KMS-11 (cell line): ENCODE data around the gene IFITM5.
"Not testable (repeated sequence)": the region's sequence is repeated elsewhere in the genome, so short reads cannot be mapped to it uniquely, and the experiment has no call there.

ENCODE experiments used
- H2AFZ ChIP-seq: fragments of 200-600 bp; sonication (generic); 2 replicates; pipeline ENCODE4 v1.6.1; 2016; ENCODE audit warnings: antibody characterized with exemption, mixed run types, low read depth
- H3K27ac ChIP-seq: fragments of 200-600 bp; sonication (generic); 2 replicates; pipeline ENCODE4 v1.6.1; 2016; ENCODE audit warnings: mild to moderate bottlenecking, mixed run types
- H3K27me3 ChIP-seq: fragments of 200-600 bp; sonication (generic); 2 replicates; pipeline ENCODE4 v1.6.1; 2017; ENCODE audit warnings: mild to moderate bottlenecking, low read depth, mixed run types, moderate library complexity; ENCODE audit not compliant: insufficient read depth
- H3K36me3 ChIP-seq: fragments of 200-600 bp; sonication (generic); 2 replicates; pipeline ENCODE4 v1.6.1; 2017; ENCODE audit warnings: mild to moderate bottlenecking, mixed run types; ENCODE audit not compliant: insufficient read depth
- H3K4me1 ChIP-seq: fragments of 200-600 bp; sonication (generic); 2 replicates; pipeline ENCODE4 v1.6.1; 2016; ENCODE audit warnings: mild to moderate bottlenecking, low read depth, mixed run types; ENCODE audit not compliant: poor library complexity, severe bottlenecking
- H3K4me2 ChIP-seq: fragments of 200-600 bp; sonication (generic); 2 replicates; pipeline ENCODE4 v1.7.0; 2016; ENCODE audit warnings: mild to moderate bottlenecking, mixed run types
- H3K4me3 ChIP-seq: fragments of 200-600 bp; sonication (generic); IDR thresholded peaks from 2 replicates; pipeline ENCODE4 v1.6.1; 2017; ENCODE audit warnings: low read depth, low read length, mixed read lengths; ENCODE audit not compliant: insufficient read depth
- H3K79me2 ChIP-seq: fragments of 200-600 bp; sonication (generic); 2 replicates; pipeline ENCODE4 v1.6.1; 2016; ENCODE audit warnings: low read depth, mixed run types; ENCODE audit not compliant: insufficient read depth
- H3K9ac ChIP-seq: fragments of 200-600 bp; sonication (generic); 2 replicates; pipeline ENCODE4 v1.6.1; 2016; ENCODE audit warnings: mild to moderate bottlenecking, mixed run types
- H4K20me1 ChIP-seq: fragments of 200-600 bp; sonication (generic); 2 replicates; pipeline ENCODE4 v1.6.1; 2016; ENCODE audit warnings: mild to moderate bottlenecking, mixed run types; ENCODE audit not compliant: insufficient read depth
- CTCF ChIP-seq: fragments of 200-600 bp; sonication (generic); conservative IDR thresholded peaks from 2 replicates; pipeline ENCODE4 v1.6.1; 2017; ENCODE audit warnings: low read depth, mild to moderate bottlenecking, antibody characterized with exemption, low read length, moderate library complexity, mixed read lengths

IFITM5 gene

GRCh38 chr11:316891-317301, 17.6 kb upstream of the IFITM5 start:
- Histone ChIP-seq H3K4me2 (no peak overlapping the region), H3K9ac (no peak overlapping the region), H4K20me1 (no peaks in the 10 kb centered on the region), H3K79me2 (no peaks in the 10 kb centered on the region), H3K27me3 (peaks cover 47% of the 10 kb centered on the region), H3K4me3 (no peak overlapping the region), H2AFZ (no peak overlapping the region), H3K4me1 (peaks cover 12% of the 10 kb centered on the region), H3K27ac (no peak overlapping the region), H3K36me3 (no peaks in the 10 kb centered on the region)
- no peak for TF ChIP-seq CTCF

- H3K27me3 ChIP-seq, result peaks cover 50% of the 10 kb centered on the region
- no peak overlapping the region for H3K4me3 ChIP-seq
- H3K27ac ChIP-seq, result no peak overlapping the region
- H3K4me1 ChIP-seq, result peaks cover 12% of the 10 kb centered on the region
- H4K20me1 ChIP-seq, result no peaks in the 10 kb centered on the region
- no peak overlapping the region for H3K4me2 ChIP-seq
- TF ChIP-seq CTCF, result no peak
- no peaks in the 10 kb centered on the region for H3K36me3 ChIP-seq
- H3K79me2 ChIP-seq, result no peaks in the 10 kb centered on the region
- H2AFZ ChIP-seq, result no peak overlapping the region
- no peak overlapping the region for H3K9ac ChIP-seq
These were observed 16.8 kb upstream of the IFITM5 start for GRCh38 chr11:316031-316701.

- no peak for TF ChIP-seq CTCF
- Histone ChIP-seq H3K27me3 (peaks cover 46% of the 10 kb centered on the region), H3K4me2 (no peak overlapping the region)
These were observed 16.2 kb upstream of the IFITM5 start for GRCh38 chr11:315516-315994.

GRCh38 chr11:315051-315481, 15.7 kb upstream of the IFITM5 start:
- no peak overlapping the region for H3K4me3 ChIP-seq
- H3K36me3 ChIP-seq, result no peaks in the 10 kb centered on the region
- H4K20me1 ChIP-seq, result no peaks in the 10 kb centered on the region
- no peak for TF ChIP-seq CTCF
- no peak overlapping the region for H2AFZ ChIP-seq
- peaks cover 42% of the 10 kb centered on the region for H3K27me3 ChIP-seq
- H3K4me1 ChIP-seq, result peaks cover 12% of the 10 kb centered on the region
- no peak overlapping the region for H3K4me2 ChIP-seq
- no peak overlapping the region for H3K27ac ChIP-seq
- H3K79me2 ChIP-seq, result no peaks in the 10 kb centered on the region
- no peak overlapping the region for H3K9ac ChIP-seq

More at GRCh38 chr11:315516-315994, 16.2 kb upstream of the IFITM5 start:
- no peaks in the 10 kb centered on the region for H4K20me1 ChIP-seq
- no peak overlapping the region for H3K9ac ChIP-seq
- H3K27ac ChIP-seq, result no peak overlapping the region
- no peaks in the 10 kb centered on the region for H3K79me2 ChIP-seq
- no peak overlapping the region for H2AFZ ChIP-seq
- H3K4me3 ChIP-seq, result no peak overlapping the region
- peaks cover 12% of the 10 kb centered on the region for H3K4me1 ChIP-seq
- H3K36me3 ChIP-seq, result no peaks in the 10 kb centered on the region

GRCh38 chr11:314554-314875, 15.2 kb upstream of the IFITM5 start:
- not testable (repeated sequence) for H2AFZ ChIP-seq, H3K4me3 ChIP-seq, H3K79me2 ChIP-seq, H3K9ac ChIP-seq, H3K4me2 ChIP-seq, H4K20me1 ChIP-seq, H3K27ac ChIP-seq, H3K36me3 ChIP-seq
- Histone ChIP-seq H3K4me1 (peaks cover 12% of the 10 kb centered on the region), H3K27me3 (peaks cover 44% of the 10 kb centered on the region)
